GM10248 (cell line): ENCODE measurements around the gene CEBPA.

Experiments
- CTCF ChIA-PET: fragments of 300-600 bp; sonication (Branson Sonifier 250); formaldehyde crosslinking; extraction: SDS; loops from one replicate; lab custom pipeline; 2021; ENCODE audit warnings: antibody characterized with exemption; lab: Yijun Ruan, JAX
- POLR2A ChIA-PET: fragments of 350-650 bp; sonication (Branson Sonifier 250); formaldehyde crosslinking; extraction: SDS; loops from one replicate; lab custom pipeline; 2020; ENCODE audit warnings: antibody characterized with exemption; lab: Yijun Ruan, JAX
- DNase-seq: peaks from one replicate; pipeline ENCODE4 v3.0.0; 2012; ENCODE audit errors: extremely low spot score
- CTCF ChIP-seq: IDR thresholded peaks from 2 replicates; pipeline ENCODE4 v1.5.1; 2012; ENCODE audit warnings: mild to moderate bottlenecking, low read depth; ENCODE audit errors: extremely low read depth, missing control alignments, control extremely low read depth

CEBPA gene

DNA sequence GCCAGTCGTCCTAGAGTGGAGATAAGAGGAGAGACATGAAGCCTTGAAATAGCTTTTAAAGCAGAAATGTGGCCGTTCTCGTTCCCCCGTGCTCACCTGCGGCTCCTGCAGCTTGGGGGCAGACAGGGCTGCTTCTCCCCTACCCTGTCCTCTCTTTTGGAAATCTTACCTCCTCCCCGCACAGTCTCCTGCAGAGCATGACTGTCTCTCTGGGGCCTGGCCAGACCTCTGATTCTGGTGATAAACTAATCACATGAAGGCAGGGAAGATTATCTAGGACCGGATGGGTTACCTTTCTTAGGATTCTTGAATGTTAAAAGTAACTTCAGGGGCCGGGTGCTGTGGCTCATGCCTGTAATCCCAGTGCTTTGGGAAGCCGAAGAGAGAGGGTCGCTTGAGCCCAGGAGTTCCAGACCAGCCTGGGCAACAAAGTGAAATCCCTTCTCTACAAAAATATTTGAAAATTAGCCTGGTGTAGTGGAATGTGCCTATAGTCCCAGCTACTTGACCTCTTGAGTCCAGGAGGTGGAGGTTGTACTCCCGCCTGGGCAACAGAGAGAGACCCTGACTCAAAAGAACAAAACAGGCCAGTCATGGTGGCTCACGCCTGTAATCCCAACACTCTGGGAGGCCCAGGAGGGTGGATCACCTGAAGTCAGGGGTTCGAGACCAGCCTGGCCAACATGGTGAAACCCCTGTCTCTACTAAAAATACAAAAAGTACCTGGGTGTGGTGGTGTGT, 8.1 kb downstream of the CEBPA start:
- POLR2A ChIA-PET = no interaction called here
- CTCF ChIA-PET = no interaction called here
- no peak for DNase-seq
- no peak for TF ChIP-seq CTCF

DNA sequence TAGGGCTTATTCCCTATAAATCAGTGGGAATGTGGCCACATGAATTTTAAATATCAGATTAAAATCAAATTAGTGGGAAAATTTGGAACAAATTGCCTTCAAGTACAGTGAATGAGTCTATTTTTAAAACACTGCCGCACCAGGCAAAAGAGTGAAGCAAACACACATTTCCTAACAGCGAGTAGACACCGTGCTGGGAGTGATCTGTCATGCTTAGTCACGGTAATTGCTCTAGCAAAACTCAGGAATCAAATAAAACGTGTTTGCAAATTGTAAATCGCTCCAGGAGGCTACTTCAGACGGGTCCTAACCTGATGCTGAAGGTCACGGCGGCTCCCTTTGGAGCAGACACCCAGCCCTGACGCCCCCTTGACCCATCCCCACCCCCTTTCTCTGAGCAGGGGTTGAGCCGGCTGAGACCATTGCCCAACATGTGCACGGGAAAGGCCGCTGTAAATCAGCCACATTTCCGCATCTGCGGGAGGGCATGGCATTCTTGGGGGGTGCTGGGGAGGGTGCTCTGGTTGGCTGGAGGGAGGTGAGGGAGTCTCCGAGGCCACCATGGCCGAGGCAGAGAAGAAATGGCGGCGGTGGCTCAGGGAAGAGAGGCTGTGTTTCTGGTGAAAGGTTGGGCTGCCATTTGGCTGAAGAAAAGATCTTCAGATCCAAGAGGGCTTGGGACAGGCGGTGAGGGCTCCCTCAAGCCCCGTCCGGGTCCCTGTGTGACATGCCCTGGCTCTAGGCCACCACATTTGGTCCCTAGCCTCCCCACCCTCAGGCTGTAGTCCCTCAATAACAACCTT, 8.9 kb downstream of the CEBPA start:
- ChIA-PET POLR2A (no interaction called here), CTCF (interaction anchor here (1.1 kb wide), 1 partner anchor 13 kb away, joined by 3 read pairs; no protein-coding TSS in a partner anchor)
- DNase-seq = no peak
- TF ChIP-seq CTCF = no peak

- DNase-seq = no peak
- no peak for TF ChIP-seq CTCF
- ChIA-PET CTCF (interaction anchor here (1.1 to 1.2 kb wide), 2 partner anchors 8 to 13 kb away, joined by 3 read pairs; no protein-coding TSS in a partner anchor), POLR2A (no interaction called here)
Measured at GRCh38 chr19:33292595-33293254, 9.6 kb downstream of the CEBPA start.

DNA sequence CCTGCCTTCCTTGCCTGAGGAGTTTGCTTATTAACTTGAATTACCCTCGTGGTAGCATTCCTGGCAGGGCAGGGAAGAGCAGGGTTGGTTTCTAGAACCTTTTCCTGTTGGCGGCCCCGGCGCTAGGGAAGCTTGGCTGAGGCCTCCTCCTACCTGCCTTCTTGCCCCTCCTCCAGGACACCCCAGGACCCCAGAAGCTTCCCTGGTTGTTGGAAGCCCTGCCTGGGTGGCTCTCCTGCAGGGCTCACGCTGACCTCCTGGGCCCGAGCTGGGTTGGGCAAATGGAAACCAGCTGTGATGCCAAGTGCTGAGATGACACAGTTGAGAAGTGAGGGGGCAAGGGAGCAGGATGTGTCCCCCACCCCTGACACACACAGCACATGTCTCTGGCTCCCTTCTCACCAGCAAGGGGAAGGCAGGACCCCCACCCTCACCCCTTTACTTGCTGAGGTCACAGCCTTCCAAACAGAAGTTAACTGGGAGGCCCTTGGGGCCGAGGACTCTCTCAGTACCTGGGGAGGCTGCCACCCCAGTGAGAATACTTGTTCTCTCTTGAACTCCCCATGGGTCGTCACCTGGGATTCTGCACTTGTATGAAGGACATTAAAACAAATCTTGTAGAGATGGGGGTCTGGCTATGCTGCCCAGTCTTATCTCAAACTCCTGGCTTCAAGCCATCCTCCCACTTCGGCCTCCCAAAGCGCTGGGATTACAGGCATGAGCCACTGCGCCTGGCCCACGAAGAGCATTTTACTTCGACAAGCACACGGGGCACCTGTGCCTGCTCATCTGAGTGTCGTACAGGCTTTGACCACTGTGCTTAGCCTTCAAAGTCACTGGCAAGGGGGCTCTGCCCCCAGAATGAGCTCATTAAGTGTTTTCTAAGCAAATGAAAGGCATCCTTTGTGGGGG, 10.5 kb downstream of the CEBPA start:
- CTCF ChIA-PET = interaction anchor here (1.1 to 1.2 kb wide), 2 partner anchors 9 to 14 kb away, joined by 3 read pairs; no protein-coding TSS in a partner anchor
- no peak for DNase-seq
- TF ChIP-seq CTCF = no peak
- POLR2A ChIA-PET = no interaction called here

- DNase-seq = no peak
- POLR2A ChIA-PET = no interaction called here
- CTCF ChIA-PET = interaction anchor here (1.2 kb wide), 1 partner anchor 10 kb away, joined by 3 read pairs; no protein-coding TSS in a partner anchor
- no peak for TF ChIP-seq CTCF
Measured at GRCh38 chr19:33290956-33291622, 11.2 kb downstream of the CEBPA start.
